Dedifferentiated amniotic fluid mesenchymal stem cell (primary cell): Measurements from ENCODE around the gene PNKP.
"Not testable (repeated sequence)": the region's sequence is repeated elsewhere in the genome, so short reads cannot be mapped to it uniquely, and the experiment has no call there.

Source experiments
- DNase-seq: peaks from one replicate; pipeline ENCODE4 v3.0.0-alpha.2; 2016; ENCODE audit errors: extremely low spot score

Gene PNKP

DNA sequence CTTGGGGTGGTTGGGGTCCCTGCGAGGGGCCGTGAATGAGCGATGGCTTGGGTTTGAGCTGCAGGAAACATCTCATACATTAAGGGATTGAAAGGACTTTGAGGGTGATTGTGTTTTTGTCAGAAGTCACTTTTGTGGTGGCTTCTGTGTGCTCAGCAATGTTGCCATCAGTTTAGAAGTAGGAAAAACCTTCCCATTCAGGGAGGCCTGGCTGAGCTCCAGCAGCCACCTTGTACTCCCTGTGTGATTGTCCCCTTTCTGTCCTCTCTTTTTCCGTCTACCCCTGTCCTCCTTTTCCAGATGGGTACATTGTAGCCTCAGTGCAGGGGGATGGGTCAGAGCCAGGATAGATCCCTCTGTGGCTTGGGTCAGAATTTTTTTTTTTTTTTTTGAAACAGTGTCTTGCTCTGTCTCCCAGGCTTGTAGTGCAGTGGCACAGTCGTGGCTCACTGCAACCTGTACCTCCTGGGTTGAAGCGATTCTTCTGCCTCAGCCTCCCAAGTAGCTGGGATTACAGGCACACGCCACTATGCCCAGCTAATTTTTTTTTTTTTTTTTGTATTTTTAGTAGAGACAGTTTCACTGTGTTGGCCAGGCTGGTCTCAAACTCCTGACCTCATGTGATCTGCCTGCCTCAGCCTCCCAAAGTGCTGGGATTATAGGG, 47.8 kb downstream of the PNKP start:
- DNase-seq: not testable (repeated sequence)

DNA sequence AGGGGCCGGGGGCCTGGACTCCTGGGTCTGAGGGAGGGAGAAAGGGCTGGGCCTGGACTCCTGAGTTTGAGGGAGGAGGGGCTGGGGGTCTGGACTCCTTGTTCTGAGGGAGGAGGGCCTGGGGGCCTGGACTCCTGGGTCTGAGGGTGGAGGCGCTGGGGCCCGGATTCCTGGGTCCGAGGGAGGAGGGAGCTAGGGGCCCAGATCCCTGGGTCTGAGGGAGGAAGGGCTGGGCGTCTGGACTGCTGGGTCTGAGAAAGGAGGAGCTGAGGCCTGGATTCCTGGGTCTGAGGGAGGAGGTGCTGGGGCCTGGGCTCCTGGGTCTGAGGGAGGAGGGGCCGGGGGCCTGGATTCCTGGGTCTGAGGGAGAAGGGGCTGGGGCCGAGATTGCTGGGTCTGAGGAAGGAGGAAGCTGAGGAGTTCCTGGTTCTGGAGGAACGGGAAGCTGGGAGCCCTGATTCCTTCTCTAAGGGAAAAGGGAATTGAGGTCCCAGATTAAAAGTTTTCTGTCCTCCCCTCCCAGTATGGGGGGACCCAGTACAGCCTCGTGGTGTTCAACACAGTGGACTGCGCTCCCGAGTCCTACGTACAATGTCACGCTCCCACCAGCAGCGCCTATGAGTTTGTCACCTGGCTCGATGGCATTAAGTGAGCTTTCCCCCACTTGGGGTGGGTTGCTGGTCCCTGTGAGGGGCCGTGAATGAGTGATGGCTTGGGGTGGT, 48.6 kb downstream of the PNKP start:
- no peak for DNase-seq

DNA sequence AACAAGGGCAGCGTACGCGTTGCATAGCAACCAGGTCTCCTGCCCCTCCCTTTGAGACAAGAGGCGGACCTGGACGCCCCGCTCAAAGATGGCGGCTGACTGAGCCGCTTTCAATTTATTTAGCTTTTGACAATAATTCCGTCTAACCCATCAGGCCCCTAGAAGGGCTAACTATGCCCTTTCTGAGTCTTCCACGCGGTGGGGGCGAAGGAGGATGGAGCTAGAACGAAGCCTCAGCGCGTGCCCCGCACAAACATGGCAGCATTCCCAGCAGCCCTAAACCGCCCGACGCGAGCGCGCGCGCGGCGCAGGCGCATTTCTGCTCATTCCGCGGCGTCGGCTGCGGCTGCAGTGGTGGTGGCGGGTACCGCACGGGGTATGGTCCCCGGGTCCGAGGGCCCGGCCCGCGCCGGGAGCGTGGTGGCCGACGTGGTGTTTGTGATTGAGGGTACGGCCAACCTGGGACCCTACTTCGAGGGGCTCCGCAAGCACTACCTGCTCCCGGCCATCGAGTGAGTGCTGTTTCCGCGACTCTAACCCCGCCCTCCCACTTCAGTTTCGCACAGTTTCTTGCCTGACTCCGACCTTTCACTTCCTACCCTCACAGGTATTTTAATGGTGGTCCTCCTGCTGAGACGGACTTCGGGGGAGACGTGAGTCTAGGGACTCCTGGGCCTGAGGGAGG, 49.3 kb downstream of the PNKP start, which contains the start of gene MED25:
Gene MED25, plus strand, starts transcription at position 326 of the 685 bp plus-strand sequence. Its CDS starts 53 bp downstream, at position 379.
- DNase-seq: peak; percentile 69

DNA sequence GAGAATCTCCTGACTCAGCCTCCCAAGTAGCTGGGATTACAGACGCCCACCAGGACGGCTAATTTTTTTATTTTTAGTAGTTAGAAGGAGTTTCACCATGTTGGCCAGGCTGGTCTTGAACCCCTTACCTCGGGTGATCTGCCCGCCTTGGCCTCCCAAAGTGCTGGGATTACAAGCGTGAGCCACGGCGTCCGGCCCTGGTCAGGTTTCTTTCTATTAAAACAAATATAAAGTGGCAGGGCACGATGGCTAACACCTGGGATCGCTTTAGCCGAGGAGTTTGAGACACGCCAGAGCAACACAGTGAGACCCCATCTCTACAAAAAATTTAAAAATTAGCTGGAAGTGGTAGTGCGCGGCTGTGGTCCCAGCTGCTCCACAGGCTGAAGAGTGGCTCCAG, 50.8 kb downstream of the PNKP start:
- DNase-seq: no peak

DNA sequence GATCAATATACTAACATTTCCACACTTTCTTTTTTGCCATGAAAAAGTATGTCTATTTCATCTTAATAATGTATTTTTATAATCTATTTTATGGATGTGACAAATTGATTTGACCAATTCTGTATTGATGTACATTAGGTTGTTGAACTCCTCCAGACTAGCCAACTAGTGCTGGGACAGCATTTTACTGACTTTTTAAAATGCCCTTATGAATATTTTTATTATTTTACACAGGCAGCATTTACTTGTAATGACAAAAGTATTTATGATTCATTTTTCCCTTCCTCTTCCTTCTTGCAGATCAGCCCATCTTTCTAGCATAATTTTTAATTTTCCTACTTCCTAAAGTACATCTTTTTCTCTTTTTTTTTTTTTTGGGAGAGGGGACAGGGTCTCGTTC, 53.4 kb downstream of the PNKP start:
- DNase-seq: no peak

DNA sequence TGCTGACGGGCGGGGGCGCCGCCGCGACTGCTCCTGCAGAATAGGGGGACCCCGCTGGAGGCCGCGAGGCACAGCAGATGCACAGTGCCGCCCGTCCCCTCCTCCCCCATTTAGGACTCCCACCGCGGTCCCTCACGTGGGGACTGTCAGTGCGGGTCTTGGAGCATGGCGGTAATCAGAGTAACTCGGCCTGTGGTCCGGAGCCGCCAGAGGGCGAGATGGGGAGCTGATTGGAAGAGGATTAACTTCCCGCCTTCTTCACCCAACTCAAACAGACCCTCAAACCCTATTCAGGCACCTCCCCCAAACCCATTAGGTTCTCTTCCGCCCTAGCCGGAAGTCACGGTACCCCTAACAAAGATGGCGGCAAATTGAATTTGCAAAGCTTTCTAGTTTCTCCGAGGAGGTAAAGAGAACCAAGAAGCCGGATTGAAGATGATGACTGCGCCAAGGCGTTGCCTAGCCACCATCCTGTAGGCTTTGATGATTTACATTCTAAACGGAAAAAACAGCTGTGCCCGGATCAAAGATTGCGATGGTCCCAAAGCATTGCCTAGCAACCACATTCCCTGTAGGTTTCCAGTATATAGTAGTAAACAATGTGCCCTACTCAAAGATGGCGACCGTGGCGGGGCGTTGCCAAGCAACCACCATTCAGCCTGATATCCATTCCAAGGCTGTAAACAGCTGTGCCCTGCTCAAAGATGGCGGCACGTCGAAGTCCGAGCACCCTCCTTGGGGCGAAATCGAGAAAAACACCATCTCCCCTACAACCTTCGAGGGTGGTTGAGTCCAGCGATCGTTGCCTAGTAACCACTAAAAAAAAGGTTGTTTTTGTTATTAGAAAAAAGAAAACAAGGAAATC, 54.1 kb downstream of the PNKP start, which contains the start of gene FUZ:
Gene FUZ, minus strand, starts transcription at position 296 of the 865 bp plus-strand sequence. Its CDS starts 186 bp downstream, at position 110.
- DNase-seq: peak; percentile 98

DNA sequence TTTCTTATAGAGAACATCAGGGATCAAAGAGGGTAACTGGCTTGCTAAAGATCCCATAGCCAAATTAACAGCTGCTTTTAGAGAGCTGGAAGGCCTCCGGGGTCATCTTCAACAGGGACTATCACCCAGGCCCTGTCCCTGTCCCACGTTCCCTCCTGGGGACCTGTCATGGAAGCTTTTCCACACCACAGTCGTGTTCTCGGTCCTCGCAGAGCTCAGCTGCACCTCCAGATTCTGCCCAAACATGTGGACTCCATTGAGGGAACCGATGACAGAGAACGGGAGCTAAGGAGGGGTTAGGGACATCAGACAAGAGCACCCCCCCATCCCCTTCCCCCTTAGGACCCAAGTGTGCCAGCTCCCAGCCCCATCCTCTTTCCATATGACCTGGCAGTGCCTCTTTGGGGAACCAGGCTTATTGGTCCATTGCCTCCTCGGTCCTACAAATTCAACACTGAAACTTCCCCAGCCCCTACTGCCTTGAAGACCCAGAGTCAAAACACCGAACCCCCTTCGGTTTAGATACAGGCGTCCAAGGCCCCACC, 54.9 kb downstream of the PNKP start:
- DNase-seq: no peak

DNA sequence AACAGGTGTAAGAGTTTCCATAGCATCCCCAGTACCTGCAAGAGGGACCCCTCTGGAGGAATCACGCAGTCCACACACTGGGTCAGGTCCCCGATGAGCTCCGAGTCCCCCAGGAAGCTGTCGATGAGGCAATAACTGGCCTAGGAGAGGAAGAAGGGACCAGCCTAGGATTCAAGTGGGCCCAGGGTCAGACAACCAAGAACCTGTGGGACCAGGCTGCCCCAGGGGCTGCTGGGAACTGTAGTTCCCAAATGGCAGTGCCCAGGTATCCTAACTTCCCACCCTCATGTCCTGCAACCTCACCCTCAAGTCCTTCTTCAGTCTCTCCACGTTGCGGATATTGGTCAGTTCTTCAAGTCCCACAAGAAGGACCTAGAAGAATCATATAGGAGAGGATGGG, 56.0 kb downstream of the PNKP start:
- DNase-seq: no peak
